Activated effector memory CD4-positive, alpha-beta T cell treated with Interleukin-2 at 50 U/mL for 16 hours (primary cell): ENCODE results near the gene TMEFF1.
"Not testable (repeated sequence)": the region's sequence is repeated elsewhere in the genome, so short reads cannot be mapped to it uniquely, and the experiment has no call there.

Experiments
- DNase-seq: peaks from one replicate; pipeline ENCODE4 v3.0.0-alpha.2; 2020

TMEFF1 gene

GRCh38 chr9:100472788-100473275 lies at the start of gene TMEFF1:
TMEFF1 (plus strand) TSS chr9:100473149; CDS start chr9:100473545, 396 bp downstream.
- DNase-seq = no peak

GRCh38 chr9:100425758-100426157 lies 47.2 kb upstream of the TMEFF1 start:
- no peak for DNase-seq

GRCh38 chr9:100426189-100426529 lies 46.8 kb upstream of the TMEFF1 start:
- DNase-seq = no peak

- peak; percentile 47 for DNase-seq
These were observed 46.2 kb upstream of the TMEFF1 start, which contains the start of gene MSANTD3 for GRCh38 chr9:100426530-100427365. MSANTD3 (plus strand) TSS chr9:100427143; CDS start chr9:100441939, 14,796 bp downstream.

- no peak for DNase-seq
These were observed 45.3 kb upstream of the TMEFF1 start for GRCh38 chr9:100427366-100428263.

- no peak for DNase-seq
These were observed 43.9 kb upstream of the TMEFF1 start for GRCh38 chr9:100428871-100429654.

- DNase-seq = no peak
These were observed 42.5 kb upstream of the TMEFF1 start for GRCh38 chr9:100430286-100430940.

GRCh38 chr9:100431886-100432285 lies 41.1 kb upstream of the TMEFF1 start:
- DNase-seq = no peak

- no peak for DNase-seq
These were observed 40.2 kb upstream of the TMEFF1 start for GRCh38 chr9:100432736-100433135.

- DNase-seq = no peak
These were observed 36.4 kb upstream of the TMEFF1 start for GRCh38 chr9:100436571-100436970.

DNA sequence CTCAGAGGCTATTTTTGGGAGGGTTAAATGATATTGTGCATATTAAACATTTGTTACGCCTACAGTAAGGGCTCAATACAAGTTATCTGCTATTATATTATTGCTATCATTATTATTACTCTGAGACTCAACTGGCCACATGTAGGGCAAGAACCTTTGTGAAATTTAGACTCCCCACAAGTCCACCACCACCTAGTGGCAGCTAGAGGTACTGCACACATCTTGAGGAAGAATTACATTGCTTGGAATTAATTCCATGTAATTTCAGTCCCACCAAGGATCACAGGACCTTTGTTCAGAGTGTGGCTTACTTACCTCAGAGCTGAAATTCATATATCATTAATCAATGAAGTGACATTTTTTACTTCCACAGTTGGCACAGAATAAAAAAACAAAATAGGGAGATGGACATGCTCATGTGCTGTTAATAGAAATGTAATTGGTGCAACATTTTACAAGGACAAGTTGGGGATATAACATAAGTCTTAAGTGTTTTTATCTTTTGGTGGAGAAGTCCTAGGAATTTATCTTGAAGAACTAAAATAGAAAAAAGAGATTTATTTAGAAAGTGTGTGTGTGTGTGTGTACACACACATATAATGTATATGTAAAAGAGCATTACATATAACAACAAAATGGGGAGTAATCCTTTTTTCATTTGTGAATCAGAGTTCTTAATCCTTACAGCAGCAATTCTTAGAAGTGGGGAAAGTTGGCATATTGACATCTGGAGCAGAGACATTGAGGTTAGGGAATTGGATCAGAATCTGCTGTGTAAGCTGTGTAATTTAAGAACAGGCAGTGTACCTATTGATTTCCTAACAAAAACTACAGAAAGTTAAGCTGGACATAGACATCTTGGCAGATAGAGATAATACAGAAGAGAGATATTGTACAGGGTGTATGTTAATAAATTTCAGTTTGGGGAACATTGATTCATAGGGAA lies 34.8 kb upstream of the TMEFF1 start:
- peak; percentile 12 for DNase-seq

DNA sequence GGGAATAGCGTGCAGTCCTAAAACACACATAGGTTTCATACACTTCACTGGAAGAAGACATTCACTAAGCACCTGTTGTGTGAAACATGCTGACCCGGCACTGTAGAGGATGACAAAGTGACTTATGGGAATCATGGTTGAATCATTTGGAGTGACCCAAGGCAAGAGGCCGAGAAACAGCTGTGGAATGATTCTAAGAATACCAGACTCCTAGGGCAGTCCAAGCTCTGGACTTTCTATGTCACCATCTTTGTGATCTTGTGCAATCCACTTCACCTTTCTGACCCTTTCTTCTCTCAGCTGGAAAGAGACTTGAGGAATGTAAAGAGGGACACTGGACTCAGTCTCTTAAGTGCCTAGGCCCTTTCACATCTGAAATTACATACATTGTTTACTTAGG lies 32.9 kb upstream of the TMEFF1 start:
- no peak for DNase-seq

DNA sequence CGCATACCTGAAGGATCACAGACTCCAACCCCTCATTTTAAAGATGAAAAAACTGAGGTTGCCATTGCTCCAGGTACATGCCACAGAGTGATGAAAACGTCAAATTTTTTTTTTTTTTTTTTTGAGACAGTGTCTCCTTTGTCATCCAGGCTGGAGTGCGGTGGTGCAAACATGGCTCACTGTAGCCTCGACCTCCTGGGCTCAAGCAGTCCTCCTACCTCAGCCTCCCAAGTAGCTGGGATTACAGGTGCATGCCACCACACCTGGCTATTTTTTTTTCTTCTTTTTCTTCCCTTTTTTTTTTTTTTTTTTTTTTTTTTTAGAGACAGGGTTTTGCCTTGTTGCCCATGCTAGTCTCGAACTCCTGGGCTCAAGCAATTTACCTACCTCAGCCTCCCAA lies 32.5 kb upstream of the TMEFF1 start:
- DNase-seq = not testable (repeated sequence)

- DNase-seq = no peak
These were observed 31.0 kb upstream of the TMEFF1 start for GRCh38 chr9:100441911-100442361.

GRCh38 chr9:100443781-100444768 lies 28.9 kb upstream of the TMEFF1 start:
- DNase-seq = no peak

DNA sequence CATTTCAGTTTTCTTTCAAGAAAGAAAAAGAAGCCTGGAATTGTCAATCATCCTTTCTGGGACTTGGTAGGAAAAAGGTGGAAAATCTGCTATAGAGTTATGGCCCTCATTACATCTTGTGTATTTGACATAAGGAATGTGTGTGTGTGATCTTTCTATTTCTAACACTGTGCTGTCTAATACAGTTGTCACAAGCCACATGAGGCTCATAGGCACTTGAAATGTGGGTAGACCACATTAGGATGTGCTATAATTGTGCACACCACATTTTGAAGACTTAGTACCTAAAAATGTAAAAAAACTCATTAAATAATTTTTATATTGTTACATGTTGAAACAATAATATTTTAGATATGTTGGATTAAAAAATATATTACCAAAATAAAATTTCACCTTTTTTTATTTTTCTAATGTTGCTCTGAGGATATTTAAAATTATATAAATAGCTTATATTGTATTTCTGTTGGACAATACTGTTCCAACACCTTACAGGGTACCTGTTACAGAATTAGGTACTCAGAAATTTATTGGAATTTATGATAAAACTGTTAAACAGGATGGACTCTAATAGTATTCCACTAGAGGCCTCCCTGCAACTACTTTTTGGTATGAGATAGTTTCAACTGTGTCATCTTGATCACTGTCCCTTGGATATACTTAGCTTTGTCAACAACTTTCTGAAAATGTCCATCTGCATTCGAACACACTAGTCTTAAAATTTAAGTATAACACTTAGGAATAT lies 27.6 kb upstream of the TMEFF1 start:
- DNase-seq = no peak

GRCh38 chr9:100445903-100446549 lies 26.9 kb upstream of the TMEFF1 start:
- no peak for DNase-seq

- no peak for DNase-seq
These were observed 25.9 kb upstream of the TMEFF1 start for GRCh38 chr9:100447041-100447440.
